A549 (cell line): ENCODE measurements around the gene C3orf52. TPM values are rescaled to one million over a fixed set of nuclear protein-coding genes. Genes with fewer than 3 reads are reported as not detected.

Experiments used
- ATAC-seq, 2 experiments: fragments of 200-7000 bp in 1 of 2; fragments of >200 bp in 1 of 2; cut with Nextera tagmentation in 1 of 2; cut with Tn5 transposase in 1 of 2; 3 replicates each; pipeline versions ENCODE4 v1.8.0 to v1.9.1; 2018 to 2020; ENCODE audit warnings: mild to moderate bottlenecking in 1 of 2, moderate library complexity in 1 of 2
- CTCF ChIA-PET: fragments of 300-600 bp; sonication (Branson Sonifier 250); formaldehyde crosslinking; extraction: SDS; loops from one replicate; lab custom pipeline; 2021; ENCODE audit warnings: antibody characterized with exemption, inconsistent platforms; lab: Yijun Ruan, JAX
- POLR2A ChIA-PET: fragments of 350-600 bp; formaldehyde crosslinking; extraction: SDS; loops from one replicate; lab custom pipeline; 2021; ENCODE audit warnings: antibody characterized with exemption, inconsistent platforms; lab: Yijun Ruan, JAX
- DNase-seq, 2 experiments: peaks; one replicate each; pipeline versions ENCODE4 v3.0.0 to v3.0.0-alpha.2; 2011 to 2016; ENCODE audit warnings: low read depth in 1 of 2, low spot score in 1 of 2
- FAIRE-seq: peaks from 2 replicates; lab custom pipeline; 2011; peaks lifted over from hg19 to GRCh38; lab: Jason Lieb, UNC
- H3K27ac ChIP-seq, 2 experiments: fragments of >200 bp; sonication (Bioruptor Twin); formaldehyde crosslinking; 3 replicates each; pipeline ENCODE4 v1.5.1; 2016 to 2017
- H3K4me1 ChIP-seq: fragments of >200 bp; sonication (Bioruptor Twin); formaldehyde crosslinking; 3 replicates; pipeline ENCODE4 v1.6.1; 2016
- H3K4me2 ChIP-seq: fragments of >200 bp; sonication (Bioruptor Twin); formaldehyde crosslinking; 3 replicates; pipeline ENCODE4 v1.6.1; 2016
- H3K4me3 ChIP-seq: fragments of >200 bp; sonication (Bioruptor Twin); formaldehyde crosslinking; 3 replicates; pipeline ENCODE4 v1.5.1; 2016
- H3K9me3 ChIP-seq: fragments of >200 bp; sonication (Bioruptor Twin); formaldehyde crosslinking; 3 replicates; pipeline ENCODE4 v1.6.1; 2016
- CHD2 ChIP-seq: fragments of 150-350 bp; IDR thresholded peaks from 2 replicates; pipeline ENCODE4 v1.6.1; 2014; ENCODE audit warnings: low read length; ENCODE audit not compliant: partially characterized antibody
- EP300 ChIP-seq, 2 experiments: fragments of >200 bp; sonication (Bioruptor Twin); formaldehyde crosslinking; IDR thresholded peaks; 2 replicates in 1 of 2; 3 replicates in 1 of 2; pipeline ENCODE4 v1.6.1; 2016 to 2017
- ESRRA ChIP-seq: fragments of 150-350 bp; IDR thresholded peaks from 2 replicates; pipeline ENCODE4 v1.6.1; 2014; ENCODE audit warnings: mild to moderate bottlenecking, low read length, borderline replicate concordance
- FOSL2 ChIP-seq, 2 experiments: fragments of 450-650 bp in 1 of 2; fragments of >200 bp in 1 of 2; sonication (Bioruptor Twin) in 1 of 2; formaldehyde crosslinking; IDR thresholded peaks; 2 replicates each; pipeline versions ENCODE4 v1.5.0 to v1.6.1; 2016 to 2020; ENCODE audit warnings: mild to moderate bottlenecking in 1 of 2, moderate library complexity in 1 of 2
- FOXS1 ChIP-seq: fragments of 250-450 bp; sonication (Bioruptor Pico); IDR thresholded peaks from 2 replicates; pipeline ENCODE4 v1.5.0; 2020; ENCODE audit warnings: mild to moderate bottlenecking, moderate library complexity
- HOXA7 ChIP-seq: fragments of 250-450 bp; sonication (Bioruptor Pico); IDR thresholded peaks from 2 replicates; pipeline ENCODE4 v1.5.0; 2020; ENCODE audit warnings: mild to moderate bottlenecking, moderate library complexity
- KDM1A ChIP-seq: fragments of 200-600 bp; sonication (generic); IDR thresholded peaks from 2 replicates; pipeline ENCODE4 v1.6.1; 2016; ENCODE audit warnings: low read depth, mild to moderate bottlenecking
- KDM5A ChIP-seq: fragments of 200-600 bp; sonication (generic); IDR thresholded peaks from 2 replicates; pipeline ENCODE4 v1.6.1; 2016; ENCODE audit warnings: antibody characterized with exemption, mild to moderate bottlenecking
- NR3C1 ChIP-seq: fragments of >200 bp; sonication (Bioruptor Twin); formaldehyde crosslinking; IDR thresholded peaks from 3 replicates; pipeline ENCODE4 v1.6.1; 2017
- RAD21 ChIP-seq, 2 experiments: fragments of >200 bp in 1 of 2; sonication (Bioruptor Twin) in 1 of 2; formaldehyde crosslinking in 1 of 2; IDR thresholded peaks in 1 of 2; conservative IDR thresholded peaks in 1 of 2; 2 replicates in 1 of 2; 3 replicates in 1 of 2; pipeline ENCODE4 v1.6.1; 2012 to 2018; ENCODE audit warnings: inconsistent platforms in 1 of 2
- RARB ChIP-seq: fragments of 250-450 bp; sonication (Bioruptor Pico); IDR thresholded peaks from 2 replicates; pipeline ENCODE4 v1.8.0; 2021; ENCODE audit warnings: mild to moderate bottlenecking, moderate library complexity
- RCOR1 ChIP-seq: fragments of 150-350 bp; IDR thresholded peaks from 2 replicates; pipeline ENCODE4 v1.6.1; 2014; ENCODE audit warnings: antibody characterized with exemption, low read length, low read depth
- RNF2 ChIP-seq: fragments of 200-600 bp; sonication (generic); IDR thresholded peaks from 2 replicates; pipeline ENCODE4 v1.6.1; 2016; ENCODE audit warnings: low read depth, mild to moderate bottlenecking, antibody characterized with exemption, moderate library complexity, borderline replicate concordance
- SMC3 ChIP-seq: fragments of >200 bp; sonication (Bioruptor Twin); formaldehyde crosslinking; IDR thresholded peaks from 3 replicates; pipeline ENCODE4 v1.6.1; 2018; ENCODE audit warnings: inconsistent platforms
- TFCP2L1 ChIP-seq: fragments of 250-450 bp; sonication (Bioruptor Pico); IDR thresholded peaks from 2 replicates; pipeline ENCODE4 v1.5.0; 2021; ENCODE audit warnings: mild to moderate bottlenecking
- ZC3H11A ChIP-seq: fragments of 450-650 bp; IDR thresholded peaks from 2 replicates; pipeline ENCODE4 v1.6.1; 2014; ENCODE audit warnings: antibody characterized with exemption, mild to moderate bottlenecking
- ZFP36 ChIP-seq: fragments of 450-650 bp; IDR thresholded peaks from 2 replicates; pipeline ENCODE4 v1.6.1; 2014; ENCODE audit warnings: borderline replicate concordance; ENCODE audit not compliant: partially characterized antibody
- WGBS: methylation state at CpG from one replicate; pipeline ENCODE4 v1.1.6; 2017; ENCODE audit errors: missing lambda C conversion rate; 5-methylcytosine and 5-hydroxymethylcytosine counted together
- polyA plus RNA-seq, 4 experiments: library from polyadenylated mRNA; depleted of rRNA in 3 of 4; stranded (reverse); fragments of >200 nt; fragmentation: RNase III in 1 of 4; extraction: RNeasy Plus Mini Kit Qiagen cat#74134 plus additional on column Dnase treatment in 1 of 4; gene quantifications; 2 replicates in 3 of 4; 3 replicates in 1 of 4; pipeline ENCODE4 v1.2.3, GENCODE V29; 2011 to 2017
- TF ChIP-seq, protein P1 (sequence below): fragments of 450-650 bp; IDR thresholded peaks from 2 replicates; pipeline ENCODE4 v1.6.1; 2014; ENCODE audit warnings: antibody characterized with exemption
- TF ChIP-seq, protein P2 (sequence below): fragments of 150-350 bp; IDR thresholded peaks from 2 replicates; pipeline ENCODE4 v1.6.1; 2014; ENCODE audit warnings: low read depth, mild to moderate bottlenecking, low read length
- TF ChIP-seq, protein P3 (sequence below): IDR thresholded peaks from 2 replicates; pipeline ENCODE4 v1.6.1; 2012; ENCODE audit warnings: low read depth, borderline replicate concordance
- TF ChIP-seq, protein P4 (sequence below): fragments of 250-450 bp; sonication (Bioruptor Pico); IDR thresholded peaks from 2 replicates; pipeline ENCODE4 v1.5.0; 2021; ENCODE audit warnings: mild to moderate bottlenecking, moderate library complexity, borderline replicate concordance
- TF ChIP-seq, protein P5 (sequence below): fragments of >200 bp; sonication (Bioruptor Twin); formaldehyde crosslinking; IDR thresholded peaks from 3 replicates; pipeline ENCODE4 v1.5.1; 2016

The C3orf52 gene
- polyA plus RNA-seq, 2 of the 4 experiments (the other 2 are of a cell fraction) = 7.0 to 11.5 TPM

DNA sequence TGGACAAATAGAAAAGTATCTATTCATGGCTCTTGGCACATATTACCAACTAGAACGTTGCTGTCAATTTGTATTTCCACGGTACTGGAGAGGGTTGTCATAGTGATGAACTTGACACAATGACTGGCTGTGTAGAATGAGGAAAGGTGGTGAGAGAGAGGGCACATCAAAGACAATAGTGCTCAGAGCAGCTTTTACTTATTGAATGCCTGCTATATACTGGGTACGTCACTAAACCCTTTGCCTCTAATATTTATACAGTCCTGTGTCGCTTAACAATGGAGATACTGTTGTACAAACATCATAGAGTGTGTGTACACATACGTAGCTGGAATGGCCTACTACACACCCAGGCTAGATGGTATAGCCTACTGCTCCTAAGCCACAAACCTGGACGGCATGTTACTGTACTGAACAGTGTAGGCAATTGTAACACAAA, 43.3 kb upstream of the C3orf52 start:
- peak in 1 of 2 experiments; percentile 18 for DNase-seq
- H3K27ac ChIP-seq = no peak overlapping the region
- ATAC-seq = peak; percentile 28 to 57; a peak in 4 of 6 replicates
- no peak overlapping the region for H3K4me3 ChIP-seq
- H3K4me1 ChIP-seq = peaks cover 14% of the 10 kb centered on the region; the same call in 1 of the 3 replicates
- ChIA-PET POLR2A (no interaction called here), CTCF (interaction anchor here (0.6 to 9.7 kb wide), 38 partner anchors 10 to 967 kb away, joined by 3 to 113 read pairs (median 4); partner anchors contain the start of genes ABHD10, TAGLN3 and TMPRSS7)
- H3K4me2 ChIP-seq = no peak overlapping the region
- no peak for FAIRE-seq
- 62% methylated on average over 6 of the region's 6 CpGs for WGBS
- no peaks in the 10 kb centered on the region for H3K9me3 ChIP-seq
- TF ChIP-seq, protein P1, sequence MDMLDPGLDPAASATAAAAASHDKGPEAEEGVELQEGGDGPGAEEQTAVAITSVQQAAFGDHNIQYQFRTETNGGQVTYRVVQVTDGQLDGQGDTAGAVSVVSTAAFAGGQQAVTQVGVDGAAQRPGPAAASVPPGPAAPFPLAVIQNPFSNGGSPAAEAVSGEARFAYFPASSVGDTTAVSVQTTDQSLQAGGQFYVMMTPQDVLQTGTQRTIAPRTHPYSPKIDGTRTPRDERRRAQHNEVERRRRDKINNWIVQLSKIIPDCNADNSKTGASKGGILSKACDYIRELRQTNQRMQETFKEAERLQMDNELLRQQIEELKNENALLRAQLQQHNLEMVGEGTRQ = no peak
- TF ChIP-seq RNF2 = no peak
- TF ChIP-seq ZFP36 = no peak
- no peak for TF ChIP-seq KDM5A
- no peak for TF ChIP-seq ESRRA
- TF ChIP-seq ZC3H11A = no peak
- no peak for TF ChIP-seq NR3C1
- TF ChIP-seq EP300 (IDR thresholded peaks at IDR 0.05) = no peak
- TF ChIP-seq SMC3 = no peak
- TF ChIP-seq, protein P2, sequence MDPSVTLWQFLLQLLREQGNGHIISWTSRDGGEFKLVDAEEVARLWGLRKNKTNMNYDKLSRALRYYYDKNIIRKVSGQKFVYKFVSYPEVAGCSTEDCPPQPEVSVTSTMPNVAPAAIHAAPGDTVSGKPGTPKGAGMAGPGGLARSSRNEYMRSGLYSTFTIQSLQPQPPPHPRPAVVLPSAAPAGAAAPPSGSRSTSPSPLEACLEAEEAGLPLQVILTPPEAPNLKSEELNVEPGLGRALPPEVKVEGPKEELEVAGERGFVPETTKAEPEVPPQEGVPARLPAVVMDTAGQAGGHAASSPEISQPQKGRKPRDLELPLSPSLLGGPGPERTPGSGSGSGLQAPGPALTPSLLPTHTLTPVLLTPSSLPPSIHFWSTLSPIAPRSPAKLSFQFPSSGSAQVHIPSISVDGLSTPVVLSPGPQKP = no peak
- TF ChIP-seq FOXS1 (CRISPR knock-in tag) = no peak
- no peak for TF ChIP-seq RAD21 (conservative IDR thresholded peaks at IDR 0.05 in 1 of 2, IDR thresholded peaks at IDR 0.05 in 1 of 2)
- TF ChIP-seq, protein P3, sequence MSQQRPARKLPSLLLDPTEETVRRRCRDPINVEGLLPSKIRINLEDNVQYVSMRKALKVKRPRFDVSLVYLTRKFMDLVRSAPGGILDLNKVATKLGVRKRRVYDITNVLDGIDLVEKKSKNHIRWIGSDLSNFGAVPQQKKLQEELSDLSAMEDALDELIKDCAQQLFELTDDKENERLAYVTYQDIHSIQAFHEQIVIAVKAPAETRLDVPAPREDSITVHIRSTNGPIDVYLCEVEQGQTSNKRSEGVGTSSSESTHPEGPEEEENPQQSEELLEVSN = no peak
- no peak for TF ChIP-seq HOXA7 (CRISPR knock-in tag)
- TF ChIP-seq RCOR1 = no peak
- TF ChIP-seq, protein P4, sequence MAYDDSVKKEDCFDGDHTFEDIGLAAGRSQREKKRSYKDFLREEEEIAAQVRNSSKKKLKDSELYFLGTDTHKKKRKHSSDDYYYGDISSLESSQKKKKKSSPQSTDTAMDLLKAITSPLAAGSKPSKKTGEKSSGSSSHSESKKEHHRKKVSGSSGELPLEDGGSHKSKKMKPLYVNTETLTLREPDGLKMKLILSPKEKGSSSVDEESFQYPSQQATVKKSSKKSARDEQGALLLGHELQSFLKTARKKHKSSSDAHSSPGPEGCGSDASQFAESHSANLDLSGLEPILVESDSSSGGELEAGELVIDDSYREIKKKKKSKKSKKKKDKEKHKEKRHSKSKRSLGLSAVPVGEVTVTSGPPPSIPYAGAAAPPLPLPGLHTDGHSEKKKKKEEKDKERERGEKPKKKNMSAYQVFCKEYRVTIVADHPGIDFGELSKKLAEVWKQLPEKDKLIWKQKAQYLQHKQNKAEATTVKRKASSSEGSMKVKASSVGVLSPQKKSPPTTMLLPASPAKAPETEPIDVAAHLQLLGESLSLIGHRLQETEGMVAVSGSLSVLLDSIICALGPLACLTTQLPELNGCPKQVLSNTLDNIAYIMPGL (CRISPR knock-in tag) = no peak
- no peak for TF ChIP-seq RARB (CRISPR knock-in tag)

DNA sequence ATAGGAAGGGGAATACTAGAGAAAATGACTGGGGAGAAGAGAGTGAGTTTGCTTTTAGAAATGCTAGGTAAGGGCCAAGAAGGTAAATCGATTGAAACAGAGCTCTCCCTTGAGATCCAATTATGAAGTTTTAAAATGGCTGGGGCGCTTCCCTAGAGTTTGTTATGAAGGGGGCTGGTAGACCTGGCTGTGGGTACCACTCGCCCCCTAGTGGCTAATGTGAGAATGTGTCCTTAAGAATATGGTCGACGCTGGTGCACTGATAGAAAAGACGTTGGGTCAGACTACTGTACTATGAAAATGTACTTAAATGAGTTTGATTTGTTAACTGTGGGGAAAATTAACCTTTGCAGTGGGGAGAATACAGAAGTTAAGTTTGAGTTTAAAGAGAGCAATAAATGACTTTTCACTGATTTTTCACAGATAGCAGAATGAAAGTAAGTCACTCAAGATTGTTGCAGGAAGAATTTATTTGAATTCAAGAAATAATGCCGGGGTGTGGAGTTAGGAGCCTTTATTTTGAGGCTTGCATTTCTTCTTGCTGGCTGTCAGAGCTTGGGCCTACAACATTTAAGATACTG, 42.5 kb upstream of the C3orf52 start:
- ChIA-PET POLR2A (no interaction called here), CTCF (interaction anchor here (0.6 to 9.7 kb wide), 41 partner anchors 10 to 967 kb away, joined by 3 to 113 read pairs (median 4); partner anchors contain the start of genes ABHD10, TAGLN3 and TMPRSS7)
- FAIRE-seq (no peak), DNase-seq (peak; percentile 73 to 82), ATAC-seq (peak; percentile 96 to 99)
- peak overlapping the region; percentile 63 for H3K4me2 ChIP-seq
- no peaks in the 10 kb centered on the region for H3K9me3 ChIP-seq
- TF ChIP-seq TFCP2L1 (CRISPR knock-in tag) (no peak), KDM1A (no peak), RAD21 (conservative IDR thresholded peaks at IDR 0.05 in 1 of 2, IDR thresholded peaks at IDR 0.05 in 1 of 2) (peak; percentile 80 to 81), FOSL2 (IDR thresholded peaks at IDR 0.05) (no peak), FOSL2 (CRISPR knock-in tag; IDR thresholded peaks at IDR 0.05) (no peak), SMC3 (peak; percentile 79), CHD2 (no peak)
- TF ChIP-seq, protein P5, sequence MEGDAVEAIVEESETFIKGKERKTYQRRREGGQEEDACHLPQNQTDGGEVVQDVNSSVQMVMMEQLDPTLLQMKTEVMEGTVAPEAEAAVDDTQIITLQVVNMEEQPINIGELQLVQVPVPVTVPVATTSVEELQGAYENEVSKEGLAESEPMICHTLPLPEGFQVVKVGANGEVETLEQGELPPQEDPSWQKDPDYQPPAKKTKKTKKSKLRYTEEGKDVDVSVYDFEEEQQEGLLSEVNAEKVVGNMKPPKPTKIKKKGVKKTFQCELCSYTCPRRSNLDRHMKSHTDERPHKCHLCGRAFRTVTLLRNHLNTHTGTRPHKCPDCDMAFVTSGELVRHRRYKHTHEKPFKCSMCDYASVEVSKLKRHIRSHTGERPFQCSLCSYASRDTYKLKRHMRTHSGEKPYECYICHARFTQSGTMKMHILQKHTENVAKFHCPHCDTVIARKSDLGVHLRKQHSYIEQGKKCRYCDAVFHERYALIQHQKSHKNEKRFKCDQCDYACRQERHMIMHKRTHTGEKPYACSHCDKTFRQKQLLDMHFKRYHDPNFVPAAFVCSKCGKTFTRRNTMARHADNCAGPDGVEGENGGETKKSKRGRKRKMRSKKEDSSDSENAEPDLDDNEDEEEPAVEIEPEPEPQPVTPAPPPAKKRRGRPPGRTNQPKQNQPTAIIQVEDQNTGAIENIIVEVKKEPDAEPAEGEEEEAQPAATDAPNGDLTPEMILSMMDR = peak; percentile 92
- H3K4me3 ChIP-seq = no peak overlapping the region
- peaks cover 11% of the 10 kb centered on the region; the same call in 1 of the 3 replicates for H3K4me1 ChIP-seq
- 3% methylated on average over 7 of the region's 7 CpGs for WGBS
- no peak overlapping the region for H3K27ac ChIP-seq
